Left lung (tissue), 10 donors: ENCODE data around the gene HAPLN2. TPM values are rescaled to one million over a fixed set of nuclear protein-coding genes. Genes with fewer than 3 reads are reported as not detected.

Source experiments
- ATAC-seq: fragments of 200-7000 bp; cut with Tn5 transposase; one replicate; pipeline ENCODE4 v1.9.1; 2020; ENCODE audit warnings: moderate library complexity
- DNase-seq, 4 donors: peaks; one replicate each; pipeline ENCODE4 v3.0.0-alpha.2; 2013 to 2020
- H3K27ac ChIP-seq, 2 donors: fragments of 200-600 bp; sonication (generic) in 1 of 2; one replicate each; pipeline versions ENCODE4 v1.5.0 to v1.8.0; 2020 to 2021
- H3K27me3 ChIP-seq, 2 donors: fragments of 200-600 bp; sonication (generic) in 1 of 2; one replicate each; pipeline versions ENCODE4 v1.5.0 to v1.8.0; 2020 to 2021
- H3K36me3 ChIP-seq, 2 donors: fragments of 200-600 bp; sonication (generic) in 1 of 2; one replicate each; pipeline versions ENCODE4 v1.5.0 to v1.8.0; 2020 to 2021
- H3K4me1 ChIP-seq, 2 donors: fragments of 200-600 bp; one replicate each; pipeline ENCODE4 v1.8.0; 2021
- H3K4me3 ChIP-seq, 2 donors: fragments of 200-600 bp; sonication (generic) in 1 of 2; one replicate each; pipeline versions ENCODE4 v1.5.0 to v1.8.0; 2020 to 2021; ENCODE audit warnings: mild to moderate bottlenecking in 1 of 2
- H3K9me3 ChIP-seq, 2 donors: fragments of 200-600 bp; sonication (generic) in 1 of 2; one replicate each; pipeline versions ENCODE4 v1.5.0 to v1.8.0; 2020 to 2021
- CTCF ChIP-seq, 2 donors: fragments of 200-600 bp; sonication (generic) in 1 of 2; IDR thresholded peaks; one replicate each; pipeline versions ENCODE4 v1.5.0 to v1.8.0; 2021; ENCODE audit warnings: antibody characterized with exemption in 2 of 2
- intact Hi-C, 2 donors: fragments of 100-400 bp; cut with DNase I; formaldehyde crosslinking; loops; one replicate each; pipeline versions ENCODE4 v1.11.2 to v1.14.2; 2022
- polyA plus RNA-seq, 6 donors: library from polyadenylated mRNA; unstranded; fragments of 120-200 nt; gene quantifications; one replicate each; pipeline ENCODE4 v1.2.1, GENCODE V29; 2013; ENCODE audit not compliant: insufficient read length in 6 of 6
- total RNA-seq, 2 donors: library from RNA; stranded (reverse); fragmentation: NEBNext Ultra II Directional; extraction: Animal tissue kit (Norgen Biotek cat#: 25700); gene quantifications; one replicate each; pipeline ENCODE4 v1.2.1, GENCODE V29; 2021
- donor health status: DM: no; HTN: yes; CAD: no.
- donor health status: DM: no; HTN: no; CAD: no.

HAPLN2 gene
- total and polyA plus RNA-seq, 8 donors: 0.15 to 0.50 (median 0.33) TPM; not detected in 1

GRCh38 chr1:156671804-156672203 is 52.6 kb downstream of the HAPLN2 start:
- H3K27ac ChIP-seq: no peak overlapping the region
- peaks cover 11 to 43% of the 10 kb centered on the region in 2 donors for H3K27me3 ChIP-seq
- H3K4me3 ChIP-seq: no peak overlapping the region
- TF ChIP-seq CTCF (IDR thresholded peaks at IDR 0.05): no peak
- H3K9me3 ChIP-seq: no peaks in the 10 kb centered on the region
- DNase-seq (no peak), ATAC-seq (no peak)
- no peaks in the 10 kb centered on the region for H3K36me3 ChIP-seq
- intact Hi-C loops: no loop called here
- H3K4me1 ChIP-seq: peaks cover 8 to 47% of the 10 kb centered on the region in 2 donors

DNA sequence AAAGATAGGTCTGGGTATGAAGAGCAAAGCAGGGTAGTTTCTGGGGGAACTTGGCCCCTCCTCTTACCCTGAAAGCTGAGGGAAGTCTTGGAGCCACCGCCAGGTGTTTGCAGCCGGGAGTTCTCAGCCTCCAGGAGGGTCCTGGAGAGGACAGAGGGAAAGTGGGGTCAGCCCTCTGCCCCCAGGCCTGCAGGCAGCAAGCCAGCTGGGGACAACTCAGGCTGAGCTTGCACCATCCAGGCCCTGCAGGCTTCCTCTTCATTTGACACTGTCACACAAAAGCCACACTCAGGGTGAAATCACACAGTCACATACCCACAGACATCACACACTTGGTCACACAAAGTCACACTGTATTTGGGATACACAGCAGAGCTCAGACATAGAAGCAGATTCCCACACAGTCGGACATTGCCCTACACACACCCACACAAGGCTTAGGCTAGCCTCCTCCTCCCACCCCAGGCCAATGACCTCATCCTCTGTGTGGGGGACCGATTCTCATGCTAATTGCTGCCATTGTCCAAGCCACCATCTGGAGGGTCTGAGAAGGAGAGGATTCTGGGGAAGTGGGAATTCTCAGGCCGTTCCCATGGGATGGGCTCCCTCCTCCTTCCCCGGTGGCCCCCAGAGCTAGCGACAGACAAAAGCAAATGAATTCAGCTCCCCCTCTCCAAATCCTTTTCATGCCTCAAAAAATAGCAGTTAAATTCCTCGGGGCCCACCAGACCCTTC is 54.3 kb downstream of the HAPLN2 start:
- intact Hi-C loops: no loop called here
- Histone ChIP-seq H3K4me1 (peaks cover 0 to 48% of the 10 kb centered on the region in 2 donors), H3K9me3 (no peaks in the 10 kb centered on the region), H3K36me3 (no peaks in the 10 kb centered on the region), H3K27ac (no peak overlapping the region), H3K27me3 (peaks cover 23 to 61% of the 10 kb centered on the region in 2 donors), H3K4me3 (peak overlapping the region in 1 of 2 donors; percentile 53)
- no peak for ATAC-seq
- TF ChIP-seq CTCF (IDR thresholded peaks at IDR 0.05): no peak
- DNase-seq: peak in 1 of 4 donors; percentile 35

Other genes starting within 250 kb of the HAPLN2 start
- gene MEF2D, start 118.6 kb upstream of the HAPLN2 start, total RNA-seq: 10 to 100 TPM; 45.4 to 52.8 TPM
- gene MEF2D, start 118.6 kb upstream of the HAPLN2 start, polyA plus RNA-seq: 10 to 100 TPM; 23.8 to 37.5 (median 29.7) TPM
- 10 to 100 TPM in 1 of 2 donors, 1 to 10 TPM in 1; 2.8 to 10.3 TPM for gene IQGAP3, start 46.9 kb upstream of the HAPLN2 start, total RNA-seq
- 10 to 100 TPM; 10.2 to 26.7 (median 15.8) TPM for gene IQGAP3, start 46.9 kb upstream of the HAPLN2 start, polyA plus RNA-seq
- gene TTC24, start 39.7 kb upstream of the HAPLN2 start, total RNA-seq: not detected
- under 1 TPM in 4 of 6 donors, not detected in 2; 0.07 to 0.34 (median 0.16) TPM for gene TTC24, start 39.7 kb upstream of the HAPLN2 start, polyA plus RNA-seq
- gene NAXE, start 27.6 kb upstream of the HAPLN2 start, total RNA-seq: 10 to 100 TPM; 77.6 to 81.6 TPM
- 10 to 100 TPM; 49.2 to 60.4 (median 51.5) TPM for gene NAXE, start 27.6 kb upstream of the HAPLN2 start, polyA plus RNA-seq
- gene GPATCH4, start 17.9 kb upstream of the HAPLN2 start, total RNA-seq: 10 to 100 TPM; 16.1 to 29.1 TPM
- gene GPATCH4, start 17.9 kb upstream of the HAPLN2 start, polyA plus RNA-seq: 10 to 100 TPM; 26.9 to 35.1 (median 29.0) TPM
- gene BCAN, start 22.7 kb downstream of the HAPLN2 start, total RNA-seq: under 1 TPM; 0.34 to 0.35 TPM
- under 1 TPM; 0.34 to 0.87 (median 0.75) TPM for gene BCAN, start 22.7 kb downstream of the HAPLN2 start, polyA plus RNA-seq
- gene NES, start 58.0 kb downstream of the HAPLN2 start, total RNA-seq: 10 to 100 TPM; 56.9 to 58.5 TPM
- 10 to 100 TPM; 54.9 to 84.0 (median 71.8) TPM for gene NES, start 58.0 kb downstream of the HAPLN2 start, polyA plus RNA-seq
- 10 to 100 TPM in 1 of 2 donors, 1 to 10 TPM in 1; 2.7 to 23.3 TPM for gene CRABP2, start 86.2 kb downstream of the HAPLN2 start, total RNA-seq
- gene CRABP2, start 86.2 kb downstream of the HAPLN2 start, polyA plus RNA-seq: 100 to 1,000 TPM in 4 of 6 donors, 10 to 100 TPM in 2; 79.4 to 154 (median 109) TPM
- 10 to 100 TPM; 30.6 to 35.3 TPM for gene METTL25B, start 109.1 kb downstream of the HAPLN2 start, total RNA-seq
- gene METTL25B, start 109.1 kb downstream of the HAPLN2 start, polyA plus RNA-seq: 10 to 100 TPM; 32.6 to 41.7 (median 35.9) TPM
- 10 to 100 TPM; 18.3 to 30.8 TPM for gene ISG20L2, start 109.4 kb downstream of the HAPLN2 start, total RNA-seq
- gene ISG20L2, start 109.4 kb downstream of the HAPLN2 start, polyA plus RNA-seq: 10 to 100 TPM; 36.9 to 45.9 (median 43.4) TPM
- 10 to 100 TPM; 42.8 to 62.2 TPM for gene MRPL24, start 121.7 kb downstream of the HAPLN2 start, total RNA-seq
- gene MRPL24, start 121.7 kb downstream of the HAPLN2 start, polyA plus RNA-seq: 10 to 100 TPM; 53.1 to 58.1 (median 55.4) TPM
- gene HDGF, start 132.3 kb downstream of the HAPLN2 start, total RNA-seq: 100 to 1,000 TPM; 139 to 207 TPM
- gene HDGF, start 132.3 kb downstream of the HAPLN2 start, polyA plus RNA-seq: 100 to 1,000 TPM; 212 to 260 (median 239) TPM
- 10 to 100 TPM; 40.7 to 56.2 TPM for gene PRCC, start 148.1 kb downstream of the HAPLN2 start, total RNA-seq
- gene PRCC, start 148.1 kb downstream of the HAPLN2 start, polyA plus RNA-seq: 100 to 1,000 TPM in 1 of 6 donors, 10 to 100 TPM in 5; 94.5 to 106 (median 97.4) TPM
- 1 to 10 TPM; 1.7 to 4.4 TPM for gene SH2D2A, start 197.4 kb downstream of the HAPLN2 start, total RNA-seq
- under 1 TPM; 0.36 to 0.85 (median 0.63) TPM for gene SH2D2A, start 197.4 kb downstream of the HAPLN2 start, polyA plus RNA-seq
- not detected for gene INSRR, start 239.7 kb downstream of the HAPLN2 start, total RNA-seq
- under 1 TPM in 4 of 6 donors, not detected in 2; 0.03 to 0.06 (median 0.04) TPM for gene INSRR, start 239.7 kb downstream of the HAPLN2 start, polyA plus RNA-seq
- under 1 TPM; 0.47 to 0.97 TPM for gene NTRK1, start 241.4 kb downstream of the HAPLN2 start, total RNA-seq
- under 1 TPM in 5 of 6 donors, not detected in 1; 0.15 to 0.41 (median 0.27) TPM for gene NTRK1, start 241.4 kb downstream of the HAPLN2 start, polyA plus RNA-seq